Lower leg skin (tissue), 3 donors: ENCODE measurements around the gene SFXN2.

Experiments used
- POLR2A ChIP-seq, 2 donors: fragments of 450-650 bp; IDR thresholded peaks; one replicate each; pipeline ENCODE4 v1.6.1; 2016 to 2017; ENCODE audit warnings: antibody characterized with exemption in 2 of 2, mild to moderate bottlenecking in 1 of 2, moderate library complexity in 1 of 2
- TF ChIP-seq, protein P1 (sequence below), 3 donors: fragments of 450-650 bp; IDR thresholded peaks; one replicate each; pipeline ENCODE4 v1.5.1; 2016; ENCODE audit warnings: antibody characterized with exemption in 3 of 3, mild to moderate bottlenecking in 3 of 3, moderate library complexity in 2 of 3

DNA sequence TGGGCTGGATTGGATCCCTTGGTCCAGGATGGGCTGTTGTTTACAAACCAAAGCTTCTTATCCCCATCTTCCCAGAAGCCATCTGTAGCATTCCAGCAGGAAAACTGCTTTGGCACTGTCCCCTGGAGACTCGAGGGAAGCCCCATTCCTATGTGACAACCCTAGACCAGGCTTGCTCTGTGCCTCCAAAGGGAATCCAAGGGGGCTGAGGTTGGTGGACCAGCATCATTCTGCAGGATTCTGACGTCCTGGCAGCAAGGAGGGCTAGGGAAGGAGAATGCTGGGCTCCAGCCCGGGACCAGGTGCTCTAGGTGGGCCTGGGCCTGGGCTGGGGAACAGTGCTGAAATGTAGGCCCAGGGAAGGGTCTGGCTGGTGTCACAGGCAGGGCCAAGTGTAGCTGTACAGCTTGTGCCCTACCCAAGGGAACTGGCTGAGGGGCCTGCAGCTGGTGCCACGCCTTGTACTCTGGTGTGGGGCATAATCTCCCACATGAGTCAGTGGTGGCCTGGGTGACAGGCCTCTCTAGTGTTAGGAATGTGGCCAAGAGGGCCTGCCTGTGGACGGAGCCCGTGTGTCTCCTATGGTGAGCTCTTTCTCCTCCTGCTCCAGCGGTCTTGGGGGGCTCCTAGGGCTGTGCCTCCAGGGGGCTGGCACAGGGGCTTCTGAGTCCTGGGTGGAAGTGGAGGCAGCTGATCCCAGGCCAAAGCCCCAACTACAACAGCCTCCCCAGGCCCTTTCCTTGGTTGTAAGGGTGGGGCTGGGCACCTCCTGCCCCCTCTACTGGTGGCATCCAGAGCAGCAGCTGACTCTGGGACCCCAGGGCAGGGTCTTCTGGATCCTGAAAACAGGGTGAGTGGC is 45.0 kb upstream of the SFXN2 start:
- TF ChIP-seq, protein P1, sequence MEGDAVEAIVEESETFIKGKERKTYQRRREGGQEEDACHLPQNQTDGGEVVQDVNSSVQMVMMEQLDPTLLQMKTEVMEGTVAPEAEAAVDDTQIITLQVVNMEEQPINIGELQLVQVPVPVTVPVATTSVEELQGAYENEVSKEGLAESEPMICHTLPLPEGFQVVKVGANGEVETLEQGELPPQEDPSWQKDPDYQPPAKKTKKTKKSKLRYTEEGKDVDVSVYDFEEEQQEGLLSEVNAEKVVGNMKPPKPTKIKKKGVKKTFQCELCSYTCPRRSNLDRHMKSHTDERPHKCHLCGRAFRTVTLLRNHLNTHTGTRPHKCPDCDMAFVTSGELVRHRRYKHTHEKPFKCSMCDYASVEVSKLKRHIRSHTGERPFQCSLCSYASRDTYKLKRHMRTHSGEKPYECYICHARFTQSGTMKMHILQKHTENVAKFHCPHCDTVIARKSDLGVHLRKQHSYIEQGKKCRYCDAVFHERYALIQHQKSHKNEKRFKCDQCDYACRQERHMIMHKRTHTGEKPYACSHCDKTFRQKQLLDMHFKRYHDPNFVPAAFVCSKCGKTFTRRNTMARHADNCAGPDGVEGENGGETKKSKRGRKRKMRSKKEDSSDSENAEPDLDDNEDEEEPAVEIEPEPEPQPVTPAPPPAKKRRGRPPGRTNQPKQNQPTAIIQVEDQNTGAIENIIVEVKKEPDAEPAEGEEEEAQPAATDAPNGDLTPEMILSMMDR (IDR thresholded peaks at IDR 0.05): no peak
- TF ChIP-seq POLR2A (IDR thresholded peaks at IDR 0.05): no peak
